ENCODE data around the gene EIF2S3. TPM values are rescaled to one million over a fixed set of nuclear protein-coding genes. Genes with fewer than 3 reads are reported as not detected.

Gene EIF2S3
- total and polyA plus RNA-seq, 2 of the 4 experiments (the other 2 are of a cell fraction) = 97.9 to 416 TPM

DNA sequence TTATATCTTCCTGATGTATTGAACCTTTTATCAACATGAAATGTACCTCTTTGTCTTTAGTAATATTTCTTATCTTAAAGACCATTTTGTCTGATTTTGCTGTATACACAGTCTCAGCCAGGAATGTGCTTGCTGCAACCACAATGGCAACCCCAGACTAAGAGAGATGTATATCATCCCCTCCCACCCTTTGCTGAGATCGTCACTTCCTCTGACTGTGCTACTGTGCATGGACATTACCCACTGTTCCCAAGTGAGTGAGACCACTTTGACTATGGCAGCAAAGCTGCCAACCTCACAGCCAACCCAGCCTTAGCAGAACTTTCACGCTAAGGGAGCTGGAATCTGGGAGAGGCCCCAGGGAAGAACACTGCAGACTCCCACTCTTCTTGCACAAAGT lies 46.0 kb downstream of the EIF2S3 start:
- Histone ChIP-seq H2AFZ (replicated peaks; ENCODE audit: low read length, poor library complexity) (peak overlapping the region; percentile 77), H3K4me2 (ENCODE audit: low read depth, low read length) (no peak overlapping the region), H2BK120ac (ENCODE audit: low read depth, low read length) (no peak overlapping the region), H4K20me1 (ENCODE audit: insufficient read depth, low read length) (no peaks in the 10 kb centered on the region), H3K4me1 (ENCODE audit: control insufficient read depth, insufficient read depth, low read length) (peaks cover 7% of the 10 kb centered on the region), H2AK5ac (ENCODE audit: low read depth, low read length) (no peak overlapping the region), H3K23ac (ENCODE audit: low read depth, low read length) (0 out of 2 replicates have a peak overlapping the region, but pooled peaks have one; percentile 45), H4K8ac (ENCODE audit: low read depth in 2 of 2, low read length in 2 of 2) (0 out of 4 replicates have a peak overlapping the region, but pooled peaks of 1 of the 2 experiments have one; percentile 11), H3K27me3 (ENCODE audit: control insufficient read depth, insufficient read depth, low read length) (peaks cover 1% of the 10 kb centered on the region; the same call in 1 of the 2 replicates), H3K27ac (ENCODE audit: insufficient read depth, low read length) (no peak overlapping the region), H2BK5ac (ENCODE audit: low read depth, low read length, poor library complexity, severe bottlenecking) (peak overlapping the region; percentile 3), H3K18ac (ENCODE audit: low read depth, low read length) (no peak overlapping the region), H3K36me3 (ENCODE audit: control insufficient read depth, insufficient read depth, low read length) (no peaks in the 10 kb centered on the region), H3K9me3 (ENCODE audit: control insufficient read depth, insufficient read depth, low read length) (no peaks in the 10 kb centered on the region), H3K56ac (ENCODE audit: extremely low read depth, insufficient read depth, low read length) (no peak overlapping the region), H4K5ac (ENCODE audit: low read depth, low read length) (peak overlapping the region; percentile 38; the same call in 1 of the 2 replicates), H3K4ac (ENCODE audit: low read depth, low read length) (peak overlapping the region; percentile 2), H3K14ac (replicated peaks; ENCODE audit: low read depth, low read length) (0 out of 2 replicates have a peak overlapping the region, but pooled peaks have one; percentile 52), H2BK20ac (ENCODE audit: low read depth, low read length) (no peak overlapping the region), H2AK9ac (replicated peaks; ENCODE audit: low read depth, low read length, poor library complexity) (no peak overlapping the region), H3K79me1 (ENCODE audit: low read depth in 1 of 2, low read length in 2 of 2) (no peaks in the 10 kb centered on the region), H3K4me3 (ENCODE audit: insufficient read depth, low read depth, low read length) (no peak overlapping the region), H3K9me1 (ENCODE audit: insufficient read depth, low read length) (peaks cover 4% of the 10 kb centered on the region; the same call in 1 of the 2 replicates), H2BK15ac (ENCODE audit: low read depth, low read length) (no peak overlapping the region), H4K91ac (ENCODE audit: insufficient read depth, low read depth, low read length) (no peak overlapping the region), H3K9ac (ENCODE audit: low read depth, low read length) (no peak overlapping the region)
- CTCF ChIA-PET = no interaction called here
- TF ChIP-seq FOS (IDR thresholded peaks at IDR 0.05; ENCODE audit: low read depth, low read length) (no peak), MAZ (IDR thresholded peaks at IDR 0.05; ENCODE audit: borderline replicate concordance, low read depth, low read length) (no peak), BHLHE40 (IDR thresholded peaks at IDR 0.05; ENCODE audit: low read depth, low read length) (no peak), POLR2A (IDR thresholded peaks at IDR 0.05; ENCODE audit: low read depth, low read length) (no peak)
- intact Hi-C loops (cut with micrococcal nuclease) = no loop called here
- BruUV-seq (replicated peaks) = no TSS peak
- dilution Hi-C loops (cut with HindIII; ENCODE audit: low sequenced_read_pairs, unreplicated experiment) = no loop called here
- POLR2A ChIA-PET (ENCODE audit: unreplicated experiment) = no interaction called here
- in situ Hi-C loops (cut with MboI; ENCODE audit: low sequenced_read_pairs) = no loop called here
- DNase-seq = peak; percentile 72
- peak; percentile 72 for ATAC-seq (ENCODE audit: low read depth)
- WGBS, 2 experiments (ENCODE audit: extremely low coverage in 2 of 2, insufficient read length in 1 of 2) = 20% methylated on average over 1 of the region's 2 CpGs; no CpG with 5 or more reads in 1 of the 2 experiments
